ENCODE results near the gene NMB.

Gene NMB

GRCh38 chr15:84668221-84668982 lies 10.4 kb upstream of the NMB start:
- Mint-ChIP-seq H3K9me3 (ENCODE audit: low read depth) (no peaks in the 10 kb centered on the region), H3K36me3 (peaks cover 3% of the 10 kb centered on the region), H3K27me3 (no peaks in the 10 kb centered on the region), H3K27ac (peak overlapping the region; percentile 46), H3K4me1 (ENCODE audit: low read depth) (peaks cover 16% of the 10 kb centered on the region), H3K4me3 (peak overlapping the region; percentile 38)

GRCh38 chr15:84666373-84666772 lies 8.4 kb upstream of the NMB start:
- no peak overlapping the region for H3K4me3 Mint-ChIP-seq
- H3K4me1 Mint-ChIP-seq (ENCODE audit: low read depth): peaks cover 13% of the 10 kb centered on the region
- peaks cover 3% of the 10 kb centered on the region for H3K36me3 Mint-ChIP-seq
- peak overlapping the region; percentile 70 for H3K27ac Mint-ChIP-seq
- no peaks in the 10 kb centered on the region for H3K9me3 Mint-ChIP-seq (ENCODE audit: low read depth)
- no peaks in the 10 kb centered on the region for H3K27me3 Mint-ChIP-seq

- H3K27me3 Mint-ChIP-seq: no peaks in the 10 kb centered on the region
- H3K36me3 Mint-ChIP-seq: no peaks in the 10 kb centered on the region
- H3K9me3 Mint-ChIP-seq (ENCODE audit: low read depth): no peaks in the 10 kb centered on the region
- H3K4me1 Mint-ChIP-seq (ENCODE audit: low read depth): peaks cover 15% of the 10 kb centered on the region
- no peak overlapping the region for H3K27ac Mint-ChIP-seq
- no peak overlapping the region for H3K4me3 Mint-ChIP-seq
Observed at GRCh38 chr15:84661001-84661400, 3.0 kb upstream of the NMB start.

- Mint-ChIP-seq H3K4me3 (peak overlapping the region; percentile 12), H3K27ac (peak overlapping the region; percentile 8), H3K4me1 (ENCODE audit: low read depth) (peaks cover 17% of the 10 kb centered on the region), H3K36me3 (no peaks in the 10 kb centered on the region), H3K27me3 (no peaks in the 10 kb centered on the region), H3K9me3 (ENCODE audit: low read depth) (no peaks in the 10 kb centered on the region)
Observed at GRCh38 chr15:84659904-84660781, 2.1 kb upstream of the NMB start.

GRCh38 chr15:84658788-84659411 lies 901 bp upstream of the NMB start:
- H3K27me3 Mint-ChIP-seq: no peaks in the 10 kb centered on the region
- H3K27ac Mint-ChIP-seq: peak overlapping the region; percentile 78
- H3K4me3 Mint-ChIP-seq: peak overlapping the region; percentile 80

GRCh38 chr15:84657748-84658079 lies 285 bp downstream of the NMB start:
- H3K4me3 Mint-ChIP-seq: peak overlapping the region; percentile 78
- no peaks in the 10 kb centered on the region for H3K9me3 Mint-ChIP-seq (ENCODE audit: low read depth)
- peak overlapping the region; percentile 58 for H3K27ac Mint-ChIP-seq
- peaks cover 28% of the 10 kb centered on the region for H3K4me1 Mint-ChIP-seq (ENCODE audit: low read depth)
- no peaks in the 10 kb centered on the region for H3K27me3 Mint-ChIP-seq
- no peaks in the 10 kb centered on the region for H3K36me3 Mint-ChIP-seq

More at GRCh38 chr15:84658788-84659411, 901 bp upstream of the NMB start:
- Mint-ChIP-seq H3K4me1 (ENCODE audit: low read depth) (peaks cover 21% of the 10 kb centered on the region), H3K9me3 (ENCODE audit: low read depth) (no peaks in the 10 kb centered on the region), H3K36me3 (no peaks in the 10 kb centered on the region)

GRCh38 chr15:84656972-84657371 lies 1.0 kb downstream of the NMB start:
- H3K27ac Mint-ChIP-seq: no peak overlapping the region
- H3K36me3 Mint-ChIP-seq: peaks cover 3% of the 10 kb centered on the region
- H3K9me3 Mint-ChIP-seq (ENCODE audit: low read depth): no peaks in the 10 kb centered on the region
- H3K4me1 Mint-ChIP-seq (ENCODE audit: low read depth): peaks cover 33% of the 10 kb centered on the region
- H3K27me3 Mint-ChIP-seq: no peaks in the 10 kb centered on the region
- peak overlapping the region; percentile 78 for H3K4me3 Mint-ChIP-seq

GRCh38 chr15:84654689-84655453 lies 3.1 kb downstream of the NMB start:
- Mint-ChIP-seq H3K27me3 (no peaks in the 10 kb centered on the region), H3K4me3 (peak overlapping the region; percentile 96), H3K4me1 (ENCODE audit: low read depth) (peaks cover 39% of the 10 kb centered on the region), H3K27ac (peak overlapping the region; percentile 93), H3K9me3 (ENCODE audit: low read depth) (no peaks in the 10 kb centered on the region), H3K36me3 (peaks cover 6% of the 10 kb centered on the region)

GRCh38 chr15:84653910-84654688 lies 3.9 kb downstream of the NMB start, which contains the start of gene WDR73:
TSS of gene WDR73 (minus strand) at chr15:84654283. CDS start at chr15:84654274, 9 bp downstream.
- Mint-ChIP-seq H3K4me3 (peak within 1 kb of the TSS; percentile 96), H3K36me3 (peaks cover 6% of the 10 kb centered on the region), H3K27me3 (no peaks in the 10 kb centered on the region), H3K4me1 (ENCODE audit: low read depth) (peaks cover 38% of the 10 kb centered on the region), H3K27ac (peak within 1 kb of the TSS; percentile 93), H3K9me3 (ENCODE audit: low read depth) (no peaks in the 10 kb centered on the region)

- H3K36me3 Mint-ChIP-seq: peaks cover 6% of the 10 kb centered on the region
- no peaks in the 10 kb centered on the region for H3K9me3 Mint-ChIP-seq (ENCODE audit: low read depth)
- peak overlapping the region; percentile 93 for H3K27ac Mint-ChIP-seq
- H3K4me3 Mint-ChIP-seq: peak overlapping the region; percentile 96
- H3K27me3 Mint-ChIP-seq: no peaks in the 10 kb centered on the region
- H3K4me1 Mint-ChIP-seq (ENCODE audit: low read depth): peaks cover 35% of the 10 kb centered on the region
Observed at GRCh38 chr15:84653584-84653909, 4.5 kb downstream of the NMB start.

- Mint-ChIP-seq H3K27me3 (no peaks in the 10 kb centered on the region), H3K4me1 (ENCODE audit: low read depth) (peaks cover 28% of the 10 kb centered on the region), H3K36me3 (peaks cover 12% of the 10 kb centered on the region), H3K9me3 (ENCODE audit: low read depth) (no peaks in the 10 kb centered on the region), H3K27ac (peak overlapping the region; percentile 68), H3K4me3 (no peak overlapping the region)
Observed at GRCh38 chr15:84649706-84650105, 8.3 kb downstream of the NMB start.

- no peak overlapping the region for H3K4me3 Mint-ChIP-seq
- H3K27ac Mint-ChIP-seq: peak overlapping the region; percentile 87
- no peaks in the 10 kb centered on the region for H3K9me3 Mint-ChIP-seq (ENCODE audit: low read depth)
- H3K4me1 Mint-ChIP-seq (ENCODE audit: low read depth): peaks cover 25% of the 10 kb centered on the region
- H3K27me3 Mint-ChIP-seq: no peaks in the 10 kb centered on the region
- peaks cover 12% of the 10 kb centered on the region for H3K36me3 Mint-ChIP-seq
Observed at GRCh38 chr15:84648539-84648938, 9.5 kb downstream of the NMB start.

GRCh38 chr15:84647726-84648125 lies 10.3 kb downstream of the NMB start:
- Mint-ChIP-seq H3K27ac (peak overlapping the region; percentile 87), H3K27me3 (no peaks in the 10 kb centered on the region), H3K9me3 (ENCODE audit: low read depth) (no peaks in the 10 kb centered on the region), H3K4me1 (ENCODE audit: low read depth) (peaks cover 21% of the 10 kb centered on the region), H3K4me3 (no peak overlapping the region), H3K36me3 (peaks cover 14% of the 10 kb centered on the region)

GRCh38 chr15:84645997-84646396 lies 12.0 kb downstream of the NMB start:
- Mint-ChIP-seq H3K27ac (no peak overlapping the region), H3K27me3 (no peaks in the 10 kb centered on the region), H3K36me3 (peaks cover 8% of the 10 kb centered on the region), H3K9me3 (ENCODE audit: low read depth) (no peaks in the 10 kb centered on the region), H3K4me1 (ENCODE audit: low read depth) (peaks cover 12% of the 10 kb centered on the region), H3K4me3 (no peak overlapping the region)

All from activated naive CD8-positive, alpha-beta T cell (primary cell).